GM18517 (cell line): ENCODE results near the gene GARNL3.

Source experiments
- ATAC-seq: cut with Tn5 transposase; IDR thresholded peaks from one replicate; pipeline ENCODE4 v1.9.1; 2021; ENCODE audit warnings: mild to moderate bottlenecking, moderate library complexity; ENCODE audit not compliant: unreplicated experiment

Gene GARNL3, protein sequence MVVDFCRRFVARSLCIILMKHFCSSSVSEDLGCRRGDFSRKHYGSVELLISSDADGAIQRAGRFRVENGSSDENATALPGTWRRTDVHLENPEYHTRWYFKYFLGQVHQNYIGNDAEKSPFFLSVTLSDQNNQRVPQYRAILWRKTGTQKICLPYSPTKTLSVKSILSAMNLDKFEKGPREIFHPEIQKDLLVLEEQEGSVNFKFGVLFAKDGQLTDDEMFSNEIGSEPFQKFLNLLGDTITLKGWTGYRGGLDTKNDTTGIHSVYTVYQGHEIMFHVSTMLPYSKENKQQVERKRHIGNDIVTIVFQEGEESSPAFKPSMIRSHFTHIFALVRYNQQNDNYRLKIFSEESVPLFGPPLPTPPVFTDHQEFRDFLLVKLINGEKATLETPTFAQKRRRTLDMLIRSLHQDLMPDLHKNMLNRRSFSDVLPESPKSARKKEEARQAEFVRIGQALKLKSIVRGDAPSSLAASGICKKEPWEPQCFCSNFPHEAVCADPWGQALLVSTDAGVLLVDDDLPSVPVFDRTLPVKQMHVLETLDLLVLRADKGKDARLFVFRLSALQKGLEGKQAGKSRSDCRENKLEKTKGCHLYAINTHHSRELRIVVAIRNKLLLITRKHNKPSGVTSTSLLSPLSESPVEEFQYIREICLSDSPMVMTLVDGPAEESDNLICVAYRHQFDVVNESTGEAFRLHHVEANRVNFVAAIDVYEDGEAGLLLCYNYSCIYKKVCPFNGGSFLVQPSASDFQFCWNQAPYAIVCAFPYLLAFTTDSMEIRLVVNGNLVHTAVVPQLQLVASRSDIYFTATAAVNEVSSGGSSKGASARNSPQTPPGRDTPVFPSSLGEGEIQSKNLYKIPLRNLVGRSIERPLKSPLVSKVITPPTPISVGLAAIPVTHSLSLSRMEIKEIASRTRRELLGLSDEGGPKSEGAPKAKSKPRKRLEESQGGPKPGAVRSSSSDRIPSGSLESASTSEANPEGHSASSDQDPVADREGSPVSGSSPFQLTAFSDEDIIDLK

DNA sequence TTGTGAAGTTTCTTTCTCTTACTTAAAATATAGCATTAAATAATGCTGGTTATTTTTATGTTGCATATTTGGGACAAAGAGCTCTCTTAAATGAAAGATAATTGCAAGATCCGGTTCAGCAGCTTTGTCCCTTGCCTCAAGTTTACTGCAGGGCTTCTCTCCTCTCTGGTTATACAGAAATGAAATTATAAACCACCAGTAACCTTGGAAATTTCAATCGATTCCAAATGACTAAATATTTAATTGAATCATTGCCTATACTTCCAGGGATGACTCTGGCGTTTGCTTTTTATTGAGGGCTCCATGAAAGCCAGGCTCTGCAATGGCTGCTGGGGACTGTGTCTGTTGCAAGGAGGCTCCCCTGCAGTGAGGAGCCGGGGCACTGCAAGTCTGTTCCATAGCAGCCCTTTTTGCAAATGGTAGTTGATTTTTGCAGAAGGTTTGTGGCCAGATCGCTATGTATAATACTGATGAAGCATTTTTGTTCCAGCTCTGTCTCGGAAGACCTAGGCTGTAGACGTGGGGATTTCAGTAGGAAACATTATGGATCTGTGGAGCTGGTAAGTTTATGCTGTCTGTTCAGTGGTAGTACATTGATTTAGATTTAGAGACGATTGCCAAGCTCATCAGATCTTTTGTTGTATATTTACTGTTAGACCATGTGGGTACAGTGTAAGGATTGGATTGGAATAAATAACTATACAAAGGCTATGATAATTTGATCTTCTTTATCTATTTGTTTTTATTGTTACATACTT lies at the start of gene GARNL3:
TSS of gene GARNL3 (plus strand) at position 313 of the 758 bp plus-strand sequence. CDS start at position 417, 104 bp downstream.
- ATAC-seq, result no peak

DNA sequence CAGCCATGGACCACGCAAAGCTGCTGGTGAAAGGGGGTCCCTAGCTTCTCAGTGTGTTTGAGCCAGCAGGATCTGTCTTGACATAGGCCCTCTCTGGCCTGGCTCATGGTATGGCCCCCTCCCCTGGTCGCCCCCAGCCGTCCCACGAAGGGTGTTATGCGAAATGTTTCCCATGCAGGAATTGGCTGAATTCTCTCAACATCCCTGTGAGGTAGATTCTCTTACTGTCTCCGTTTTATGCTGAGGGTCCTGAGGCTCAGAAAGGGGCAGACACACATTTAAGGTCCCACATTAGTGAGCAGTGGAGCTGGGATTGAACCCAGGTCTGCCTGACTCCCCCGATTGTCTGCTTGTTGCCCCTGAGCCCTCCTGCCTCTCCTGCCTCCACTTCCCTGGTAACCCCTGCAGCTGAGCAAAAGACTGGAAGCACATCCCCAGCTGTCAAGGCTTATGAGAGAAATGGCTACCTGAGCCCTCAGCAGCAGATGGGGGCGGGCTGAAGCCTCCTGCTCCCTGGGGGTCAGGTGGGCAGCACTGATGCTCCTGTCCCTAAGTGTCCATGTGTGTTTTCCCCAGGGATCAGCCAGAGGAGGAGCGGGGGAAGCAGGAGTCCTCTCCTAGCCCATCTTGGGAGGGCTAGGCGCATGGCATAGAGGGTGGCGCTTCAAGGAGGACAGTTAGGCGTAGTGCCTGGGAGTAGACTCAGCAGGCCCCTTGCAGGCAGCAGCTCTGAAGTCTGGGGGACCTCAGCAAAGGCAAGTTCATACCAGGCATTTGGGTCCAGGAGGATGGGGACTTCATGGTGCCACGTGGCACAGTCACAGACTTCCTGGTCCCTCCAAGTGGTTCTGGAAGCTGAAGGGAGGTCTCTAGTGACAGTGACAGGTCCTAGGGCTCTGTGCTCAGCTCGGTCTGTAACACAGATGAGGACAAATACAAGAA lies 49.0 kb upstream of the GARNL3 start:
- no peak for ATAC-seq

GRCh38 chr9:127216210-127216887 lies 48.2 kb upstream of the GARNL3 start:
- no peak for ATAC-seq

- ATAC-seq, result no peak
These were observed 47.7 kb upstream of the GARNL3 start for GRCh38 chr9:127216888-127217217.

DNA sequence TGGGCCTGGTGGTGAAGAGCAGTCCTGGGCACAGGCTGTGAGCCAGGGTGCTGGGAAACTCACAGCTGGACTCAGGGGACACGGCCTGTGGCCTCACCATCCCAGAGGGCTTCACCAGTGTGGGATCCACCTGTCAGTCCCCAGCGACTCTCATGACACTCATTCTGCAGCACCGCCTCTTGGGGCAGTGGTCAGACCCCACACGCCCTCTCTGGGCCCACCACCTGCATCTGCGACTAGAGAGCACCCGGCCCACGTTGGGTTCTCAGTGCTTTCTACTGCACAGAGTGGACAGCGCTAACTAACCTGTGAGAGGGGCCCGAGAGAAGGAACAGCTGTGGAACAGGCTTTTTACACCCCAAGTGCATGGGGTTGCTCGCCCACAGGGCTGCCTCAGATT lies 45.8 kb upstream of the GARNL3 start:
- ATAC-seq, result no peak

- ATAC-seq, result no peak
These were observed 45.1 kb upstream of the GARNL3 start for GRCh38 chr9:127219520-127219919.

- no peak for ATAC-seq
These were observed 42.9 kb upstream of the GARNL3 start for GRCh38 chr9:127221695-127222094.

DNA sequence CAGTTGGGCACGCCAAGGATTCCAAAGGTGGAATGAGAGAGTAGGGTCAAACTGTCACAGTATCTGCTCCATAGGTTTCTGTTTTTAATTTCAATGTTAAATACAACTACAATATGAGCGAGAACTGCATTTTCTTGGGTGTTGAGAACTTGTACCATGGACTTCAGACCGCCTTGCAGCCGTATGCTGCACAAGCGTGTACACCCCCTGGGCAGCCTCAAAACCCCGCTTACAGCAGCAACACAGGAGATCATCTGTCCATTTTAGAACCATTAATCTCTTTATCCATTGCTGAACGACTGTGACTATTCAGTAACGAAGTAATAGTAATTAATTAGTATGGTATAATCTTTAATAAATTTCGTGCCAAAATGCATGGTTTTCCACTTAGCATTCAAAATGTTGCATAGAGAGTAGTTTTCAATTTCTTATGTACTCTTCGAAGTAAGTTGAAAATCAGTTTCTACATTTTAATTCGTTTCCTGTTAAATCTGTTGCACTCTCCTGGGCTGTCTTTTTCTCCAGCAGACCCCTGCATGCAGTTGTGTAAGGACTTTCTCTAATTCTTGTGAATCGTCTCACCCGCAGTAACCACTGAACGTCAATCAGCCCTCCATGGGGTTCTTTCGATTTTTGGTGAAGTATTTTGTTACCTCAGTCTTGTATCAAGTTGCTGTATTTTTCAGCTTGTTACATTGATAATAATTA lies 42.0 kb upstream of the GARNL3 start:
- no peak for ATAC-seq

GRCh38 chr9:127223266-127223665 lies 41.3 kb upstream of the GARNL3 start:
- ATAC-seq, result no peak

DNA sequence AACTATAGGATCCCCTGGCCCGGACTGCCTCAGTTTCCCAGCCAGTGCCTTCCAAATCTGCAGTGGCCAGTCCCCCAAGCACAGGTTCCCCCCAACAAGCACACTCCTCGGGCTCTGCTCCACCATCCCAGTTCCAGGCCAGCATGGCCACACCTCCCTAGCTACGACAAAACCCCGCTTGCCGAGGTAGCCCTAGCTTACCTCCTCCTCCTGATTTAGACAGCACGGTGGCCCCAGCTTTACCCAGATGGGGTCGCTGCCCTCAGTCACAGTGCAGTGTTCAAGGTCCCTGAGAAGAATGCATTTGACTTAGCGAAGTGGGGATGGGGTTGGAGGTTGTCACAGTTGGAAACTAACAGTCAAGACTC lies 40.8 kb upstream of the GARNL3 start:
- ATAC-seq, result no peak

- peak; percentile 67 for ATAC-seq
These were observed 40.2 kb upstream of the GARNL3 start for GRCh38 chr9:127224178-127224882.

- peak; percentile 33 for ATAC-seq
These were observed 39.5 kb upstream of the GARNL3 start for GRCh38 chr9:127224883-127225739.

DNA sequence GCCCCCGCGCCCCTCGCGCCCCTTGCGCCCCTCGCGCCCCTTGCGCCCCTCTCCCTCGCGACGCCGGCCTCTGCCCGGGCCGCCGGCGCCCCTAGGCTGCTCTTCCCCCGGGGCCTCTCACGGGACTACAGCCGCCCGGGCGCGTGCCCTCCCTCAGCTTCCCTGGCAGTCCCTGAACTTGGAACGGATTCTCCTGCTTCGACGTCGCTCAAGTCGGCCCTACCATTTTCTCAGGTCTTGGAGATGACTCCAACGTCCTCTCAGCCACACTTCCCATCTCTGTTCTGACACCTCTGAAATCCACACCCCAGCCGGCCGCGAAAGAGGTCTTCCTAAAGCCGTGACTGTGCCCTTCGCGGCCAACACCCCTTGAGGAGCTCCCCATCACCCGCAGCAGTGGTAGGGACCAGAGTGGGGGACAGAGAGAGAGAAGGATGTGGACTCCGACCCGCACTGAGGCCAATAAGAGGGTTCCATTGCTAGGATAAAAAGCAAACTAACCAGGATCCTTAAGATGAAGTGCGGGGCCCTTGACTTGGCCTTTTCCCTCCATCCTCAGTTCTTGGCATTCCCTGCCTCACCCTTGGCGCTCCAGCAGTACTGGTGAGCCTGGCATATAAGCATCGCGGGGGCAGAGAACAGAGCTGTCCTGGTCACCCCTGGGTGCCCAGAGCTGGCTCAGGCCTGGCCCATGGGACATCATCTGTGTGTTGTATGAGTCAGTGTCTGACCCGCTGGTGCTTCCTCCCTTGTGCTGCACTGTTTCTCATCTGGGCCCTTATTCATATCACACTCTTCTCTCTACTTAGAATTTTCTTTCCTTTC lies 38.6 kb upstream of the GARNL3 start:
- no peak for ATAC-seq

DNA sequence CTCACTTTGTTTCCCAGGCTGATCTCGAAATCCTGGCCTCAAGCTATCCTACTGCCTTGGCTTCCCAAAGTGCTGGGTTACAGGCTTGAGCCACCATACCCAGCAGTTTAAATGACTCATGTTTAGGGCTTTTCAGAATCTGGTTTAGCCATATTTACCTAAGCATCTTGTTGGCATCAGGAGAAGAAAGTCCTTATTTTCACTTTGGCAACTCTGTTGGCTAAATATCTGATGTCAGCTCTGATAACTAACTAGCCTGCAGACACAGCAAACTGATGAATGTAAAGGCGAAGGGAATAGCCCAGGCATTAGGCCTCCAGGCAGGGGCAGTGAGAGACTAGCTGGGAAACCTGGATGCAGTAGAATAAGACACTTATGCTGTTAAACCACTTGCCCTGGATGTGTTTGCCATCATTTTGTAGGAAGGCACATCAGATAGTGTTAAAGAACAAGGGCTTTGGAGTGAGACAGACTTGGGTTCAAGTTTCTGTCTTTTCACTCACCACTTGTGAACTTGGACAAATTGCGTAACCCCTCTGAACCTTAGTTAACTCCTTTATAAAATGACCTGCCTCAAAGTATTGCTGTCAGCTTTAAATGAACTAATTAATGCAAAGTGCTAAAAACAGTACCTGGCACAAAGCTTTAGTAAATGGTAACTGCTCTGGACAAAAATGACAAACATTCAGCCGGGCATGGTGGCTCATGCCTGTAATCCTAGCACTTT lies 34.7 kb upstream of the GARNL3 start:
- ATAC-seq, result no peak

DNA sequence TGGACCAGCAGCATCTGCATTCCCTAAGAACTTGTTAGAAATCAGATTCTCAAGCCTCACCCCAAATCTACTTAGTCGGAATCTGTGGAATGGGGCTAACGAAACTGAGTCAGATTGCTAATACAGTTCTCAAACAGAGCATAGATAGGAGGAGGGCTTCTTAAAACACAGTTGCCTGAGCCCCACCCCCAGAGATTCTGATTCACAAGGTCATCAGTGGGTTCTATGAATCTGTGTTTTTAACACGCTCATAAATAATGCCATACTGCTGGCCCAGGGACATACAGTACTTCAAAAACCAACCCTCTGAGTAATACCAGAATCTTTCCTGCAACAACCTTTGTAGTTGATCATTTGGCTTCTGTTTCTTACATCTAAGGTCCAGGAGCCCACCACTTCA lies 32.9 kb upstream of the GARNL3 start:
- no peak for ATAC-seq
